ENCODE results near the gene RTP4.

- TF ChIP-seq, protein P1, sequence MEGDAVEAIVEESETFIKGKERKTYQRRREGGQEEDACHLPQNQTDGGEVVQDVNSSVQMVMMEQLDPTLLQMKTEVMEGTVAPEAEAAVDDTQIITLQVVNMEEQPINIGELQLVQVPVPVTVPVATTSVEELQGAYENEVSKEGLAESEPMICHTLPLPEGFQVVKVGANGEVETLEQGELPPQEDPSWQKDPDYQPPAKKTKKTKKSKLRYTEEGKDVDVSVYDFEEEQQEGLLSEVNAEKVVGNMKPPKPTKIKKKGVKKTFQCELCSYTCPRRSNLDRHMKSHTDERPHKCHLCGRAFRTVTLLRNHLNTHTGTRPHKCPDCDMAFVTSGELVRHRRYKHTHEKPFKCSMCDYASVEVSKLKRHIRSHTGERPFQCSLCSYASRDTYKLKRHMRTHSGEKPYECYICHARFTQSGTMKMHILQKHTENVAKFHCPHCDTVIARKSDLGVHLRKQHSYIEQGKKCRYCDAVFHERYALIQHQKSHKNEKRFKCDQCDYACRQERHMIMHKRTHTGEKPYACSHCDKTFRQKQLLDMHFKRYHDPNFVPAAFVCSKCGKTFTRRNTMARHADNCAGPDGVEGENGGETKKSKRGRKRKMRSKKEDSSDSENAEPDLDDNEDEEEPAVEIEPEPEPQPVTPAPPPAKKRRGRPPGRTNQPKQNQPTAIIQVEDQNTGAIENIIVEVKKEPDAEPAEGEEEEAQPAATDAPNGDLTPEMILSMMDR (conservative IDR thresholded peaks at IDR 0.05), result no peak
- no peak for TF ChIP-seq ZFX (IDR thresholded peaks at IDR 0.05)
Observed at GRCh38 chr3:187382609-187383151, 14.5 kb downstream of the RTP4 start.

All from C4-2B (cell line).